ENCODE results near the gene MAZ. TPM values are rescaled to one million over a fixed set of nuclear protein-coding genes. Genes with fewer than 3 reads are reported as not detected.

The MAZ gene
- total and polyA plus RNA-seq, 2 of the 13 experiments (the other 11 are each of a cell fraction or from before 2014, with no cell fraction given) = 203 to 277 TPM

GRCh38 chr16:29807426-29808218 is 1.3 kb downstream of the MAZ start (continued):
- TF ChIP-seq ATF2 (CRISPR knock-in tag; IDR thresholded peaks at IDR 0.05) (peak; percentile 69; the same call in 1 of the 2 replicates), ZZZ3 (CRISPR knock-in tag; IDR thresholded peaks at IDR 0.05; ENCODE audit: borderline replicate concordance) (peak; percentile 94), ZNF292 (CRISPR knock-in tag; IDR thresholded peaks at IDR 0.05; ENCODE audit: borderline replicate concordance, low read depth) (peak; percentile 44; the same call in 1 of the 2 replicates), ZNF576 (CRISPR knock-in tag; IDR thresholded peaks at IDR 0.05) (peak; percentile 85; the same call in 1 of the 2 replicates), AGO2 (optimal IDR thresholded peaks at IDR 0.05; ENCODE audit: low read depth, low read length) (peak; percentile 99), PCBP1 (IDR thresholded peaks at IDR 0.05; ENCODE audit: borderline replicate concordance, low read depth, low read length) (peak; percentile 84; the same call in 1 of the 2 replicates), MIER2 (CRISPR knock-in tag; IDR thresholded peaks at IDR 0.05) (no peak), ZFP91 (CRISPR knock-in tag; IDR thresholded peaks at IDR 0.05; ENCODE audit: borderline replicate concordance) (peak; percentile 98), GTF2F1 (IDR thresholded peaks at IDR 0.05; ENCODE audit: low read length) (no peak), CREM (IDR thresholded peaks at IDR 0.05) (no peak), CREM (CRISPR knock-in tag; IDR thresholded peaks at IDR 0.05) (no peak), ZNF414 (CRISPR knock-in tag; IDR thresholded peaks at IDR 0.05) (peak; percentile 99), ZFP36L1 (CRISPR knock-in tag; IDR thresholded peaks at IDR 0.05) (peak; percentile 98), GMEB2 (CRISPR knock-in tag; IDR thresholded peaks at IDR 0.05; ENCODE audit: low read depth) (no peak), ZNF674 (CRISPR knock-in tag; IDR thresholded peaks at IDR 0.05; ENCODE audit: low read depth) (peak; percentile 90; the same call in 1 of the 2 replicates), ZNF543 (CRISPR knock-in tag; IDR thresholded peaks at IDR 0.05) (peak; percentile 99), ARID2 (CRISPR knock-in tag; IDR thresholded peaks at IDR 0.05; ENCODE audit: borderline replicate concordance) (peak; percentile 99), ARID5B (CRISPR knock-in tag; IDR thresholded peaks at IDR 0.05) (peak; percentile 59), SNAPC5 (CRISPR knock-in tag; IDR thresholded peaks at IDR 0.05; ENCODE audit: borderline replicate concordance) (peak; percentile 87; the same call in 1 of the 2 replicates)

All from HepG2 (cell line).